Osteoblast (primary cell): Measurements from ENCODE around the gene ZBTB9. TPM values are rescaled to one million over a fixed set of nuclear protein-coding genes. Genes with fewer than 3 reads are reported as not detected.

Experiments
- DNase-seq: peaks from one replicate; pipeline ENCODE4 v3.0.0; 2011; ENCODE audit warnings: low spot score, mixed read lengths; ENCODE audit not compliant: insufficient read length; ENCODE audit errors: missing footprints
- H2AFZ ChIP-seq: 2 replicates; pipeline ENCODE4 v1.6.0; 2011; ENCODE audit warnings: mild to moderate bottlenecking, low read length
- H3K27ac ChIP-seq: 2 replicates; pipeline ENCODE4 v1.5.1; 2011; ENCODE audit warnings: mild to moderate bottlenecking, low read depth, low read length, moderate library complexity
- H3K27me3 ChIP-seq: 2 replicates; pipeline ENCODE4 v1.6.0; 2012; ENCODE audit warnings: mild to moderate bottlenecking, control low read depth, inconsistent platforms, low read length, moderate library complexity; ENCODE audit not compliant: insufficient read depth
- H3K36me3 ChIP-seq: 2 replicates; pipeline ENCODE4 v1.5.1; 2011; ENCODE audit warnings: mild to moderate bottlenecking, low read length, control low read depth, moderate library complexity; ENCODE audit not compliant: insufficient read depth
- H3K4me1 ChIP-seq: 2 replicates; pipeline ENCODE4 v1.5.1; 2011; ENCODE audit warnings: mild to moderate bottlenecking, low read length, control low read depth, moderate library complexity; ENCODE audit not compliant: insufficient read depth
- H3K4me2 ChIP-seq: 2 replicates; pipeline ENCODE4 v1.6.0; 2011; ENCODE audit warnings: mild to moderate bottlenecking, low read length; ENCODE audit not compliant: insufficient read depth
- H3K4me3 ChIP-seq: fragments of 200-600 bp; sonication (generic); 3 replicates; pipeline ENCODE4 v1.5.1; 2012; ENCODE audit warnings: mild to moderate bottlenecking, low read length, inconsistent platforms; ENCODE audit not compliant: insufficient read depth
- H3K79me2 ChIP-seq: 2 replicates; pipeline ENCODE4 v1.6.0; 2012; ENCODE audit warnings: mild to moderate bottlenecking, low read length, control low read depth, inconsistent platforms; ENCODE audit not compliant: insufficient read depth
- H3K9me3 ChIP-seq: 2 replicates; pipeline ENCODE4 v1.5.1; 2011; ENCODE audit warnings: low read depth, low read length, control low read depth
- H4K20me1 ChIP-seq: 2 replicates; pipeline ENCODE4 v1.6.0; 2012; ENCODE audit warnings: mild to moderate bottlenecking, low read length, control low read depth; ENCODE audit not compliant: insufficient read depth
- CTCF ChIP-seq: IDR thresholded peaks from 2 replicates; pipeline ENCODE4 v1.5.1; 2011; ENCODE audit warnings: mild to moderate bottlenecking, low read depth, low read length, moderate library complexity; ENCODE audit errors: extremely low read depth
- total RNA-seq: library from RNA; depleted of rRNA; stranded (reverse); fragments of >200 nt; gene quantifications from 2 replicates; pipeline ENCODE4 v1.2.3, GENCODE V29; 2012

The ZBTB9 gene
- total RNA-seq: 4.1 and 4.7 TPM in 2 replicates

GRCh38 chr6:33454009-33454946, at the start of gene ZBTB9:
Gene ZBTB9 (plus strand): TSS chr6:33454576. CDS start chr6:33455101, 525 bp downstream.
- peaks cover 32% of the 10 kb centered on the region for H3K79me2 ChIP-seq
- H4K20me1 ChIP-seq: no peaks in the 10 kb centered on the region
- no peak for TF ChIP-seq CTCF
- no peaks in the 10 kb centered on the region for H3K27me3 ChIP-seq
- H2AFZ ChIP-seq: peak within 1 kb of the TSS; percentile 92
- H3K27ac ChIP-seq: peak within 1 kb of the TSS; percentile 80
- H3K4me2 ChIP-seq: peak within 1 kb of the TSS; percentile 97
- peaks cover 12% of the 10 kb centered on the region for H3K36me3 ChIP-seq
- peak within 1 kb of the TSS; percentile 98 for H3K4me3 ChIP-seq
- H3K9me3 ChIP-seq: no peaks in the 10 kb centered on the region
- DNase-seq: peak; percentile 100
- H3K4me1 ChIP-seq: peaks cover 13% of the 10 kb centered on the region

- Histone ChIP-seq H3K4me1 (peaks cover 4% of the 10 kb centered on the region), H3K4me2 (no peak overlapping the region), H3K79me2 (peaks cover 8% of the 10 kb centered on the region), H3K36me3 (peaks cover 55% of the 10 kb centered on the region), H4K20me1 (no peaks in the 10 kb centered on the region), H3K9me3 (no peaks in the 10 kb centered on the region), H2AFZ (no peak overlapping the region), H3K27me3 (no peaks in the 10 kb centered on the region), H3K27ac (no peak overlapping the region), H3K4me3 (no peak overlapping the region)
- TF ChIP-seq CTCF: no peak
- no peak for DNase-seq
Measured at GRCh38 chr6:33404884-33405283, 49.5 kb upstream of the ZBTB9 start.

GRCh38 chr6:33405386-33405940, 48.9 kb upstream of the ZBTB9 start:
- DNase-seq: peak; percentile 35
- H3K36me3 ChIP-seq: peaks cover 55% of the 10 kb centered on the region
- H2AFZ ChIP-seq: no peak overlapping the region

More at GRCh38 chr6:33405386-33405940, 48.9 kb upstream of the ZBTB9 start:
- Histone ChIP-seq H3K4me3 (no peak overlapping the region), H4K20me1 (no peaks in the 10 kb centered on the region), H3K9me3 (no peaks in the 10 kb centered on the region), H3K27ac (no peak overlapping the region), H3K4me1 (peaks cover 5% of the 10 kb centered on the region), H3K27me3 (no peaks in the 10 kb centered on the region), H3K4me2 (no peak overlapping the region), H3K79me2 (peaks cover 6% of the 10 kb centered on the region)
- no peak for TF ChIP-seq CTCF
